Activated T-cell treated with anti-CD3 and anti-CD28 coated beads for 1 hour (primary cell): ENCODE data around the gene FANCI.

ENCODE experiments used
- DNase-seq: peaks from one replicate; pipeline ENCODE4 v3.0.0-alpha.2; 2020; ENCODE audit warnings: low read depth

FANCI gene

DNA sequence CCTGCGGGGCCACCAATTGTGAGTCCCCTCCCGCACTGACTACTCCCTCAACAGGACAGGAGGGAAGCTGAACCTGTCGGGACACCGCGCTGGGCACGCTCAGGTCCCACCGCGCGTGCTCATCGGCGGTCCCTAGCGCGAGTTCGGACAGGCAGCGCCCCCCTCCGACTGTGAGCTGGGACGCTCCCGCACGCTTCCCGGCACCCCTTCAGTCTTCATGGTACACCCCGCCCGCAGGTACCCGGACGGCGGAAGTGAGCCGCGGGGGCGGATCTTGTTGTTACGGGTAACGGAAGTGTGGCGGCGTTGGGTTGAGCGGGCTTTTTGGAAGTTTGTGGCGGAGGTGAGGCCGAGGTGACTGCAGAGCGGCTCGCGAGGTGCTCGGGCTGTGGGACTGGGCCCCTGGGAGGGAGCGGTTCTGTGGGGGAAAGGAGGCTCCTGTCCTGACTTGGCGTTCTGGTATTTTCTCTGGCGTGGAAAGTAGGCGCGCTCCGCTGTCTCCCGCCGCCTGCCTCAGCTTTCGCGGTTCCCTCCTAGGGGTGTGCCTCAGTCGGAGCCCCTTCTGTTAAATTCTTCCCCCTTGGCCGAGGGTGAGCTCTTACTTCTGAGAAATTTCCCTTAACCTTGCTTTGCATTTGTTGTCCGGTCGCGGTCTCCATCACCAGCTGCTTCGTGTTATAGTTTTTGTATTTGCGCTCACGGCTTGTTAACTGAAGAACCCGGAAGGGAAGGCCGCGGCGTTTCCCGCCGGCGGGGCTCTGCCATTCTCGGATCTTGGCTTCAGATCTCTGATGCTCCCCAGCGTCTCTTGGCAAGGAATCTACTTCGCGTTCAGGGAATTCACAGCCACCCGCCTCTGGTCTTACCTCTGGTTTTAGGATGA, at the start of gene FANCI:
FANCI (plus strand) TSS at position 289 of the 883 bp plus-strand sequence. CDS start 3,669 bp downstream, outside the sequence.
- DNase-seq, result peak; percentile 95

- DNase-seq, result no peak
These were observed 49.2 kb upstream of the FANCI start for GRCh38 chr15:89194608-89195007.

GRCh38 chr15:89195836-89196235, 47.9 kb upstream of the FANCI start:
- DNase-seq, result no peak

DNA sequence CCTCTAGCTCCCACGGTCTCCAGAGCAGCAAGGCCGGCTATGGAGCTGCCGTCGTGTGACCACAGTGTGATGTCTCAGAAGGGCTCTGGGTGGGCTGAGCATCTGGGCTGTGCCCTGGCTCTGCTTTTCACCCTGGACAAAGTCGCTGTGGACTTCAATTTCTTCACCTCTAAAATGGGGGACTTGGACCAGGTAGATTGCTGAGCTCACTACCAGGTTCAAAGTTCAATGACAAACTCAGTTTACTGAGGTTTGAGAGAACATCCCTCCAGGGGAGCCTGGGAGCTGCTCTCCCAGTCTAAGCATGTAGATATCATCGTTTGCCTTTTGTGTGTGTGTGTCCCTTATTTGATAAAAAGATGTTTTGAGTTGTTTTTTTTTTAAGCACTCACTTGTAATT, 47.5 kb upstream of the FANCI start:
- DNase-seq, result no peak

GRCh38 chr15:89196994-89197393, 46.8 kb upstream of the FANCI start:
- DNase-seq, result no peak

DNA sequence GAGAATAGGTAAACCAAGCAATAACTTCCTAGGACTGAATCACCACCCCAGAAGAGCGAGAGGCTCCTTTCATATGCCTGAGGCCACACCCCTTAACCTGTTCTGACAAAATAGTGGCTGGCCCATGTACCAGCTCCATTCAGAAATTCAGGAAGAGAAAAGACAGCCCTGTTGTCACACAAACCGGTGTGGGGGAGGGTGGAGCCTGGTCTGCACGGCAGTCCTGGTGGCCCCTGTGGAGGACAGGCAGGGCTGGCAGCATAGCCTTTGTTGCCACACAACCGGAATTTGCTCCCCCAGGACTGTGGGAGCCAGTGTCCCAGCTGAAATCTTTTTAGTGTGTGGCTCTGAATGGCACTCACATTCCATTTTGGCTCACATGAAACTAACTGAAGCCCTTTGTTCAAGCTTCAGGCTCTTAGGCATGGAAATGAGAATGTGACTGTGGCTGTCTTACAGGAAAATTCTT, 46.2 kb upstream of the FANCI start:
- DNase-seq, result no peak

GRCh38 chr15:89198196-89198595, 45.6 kb upstream of the FANCI start:
- DNase-seq, result no peak

DNA sequence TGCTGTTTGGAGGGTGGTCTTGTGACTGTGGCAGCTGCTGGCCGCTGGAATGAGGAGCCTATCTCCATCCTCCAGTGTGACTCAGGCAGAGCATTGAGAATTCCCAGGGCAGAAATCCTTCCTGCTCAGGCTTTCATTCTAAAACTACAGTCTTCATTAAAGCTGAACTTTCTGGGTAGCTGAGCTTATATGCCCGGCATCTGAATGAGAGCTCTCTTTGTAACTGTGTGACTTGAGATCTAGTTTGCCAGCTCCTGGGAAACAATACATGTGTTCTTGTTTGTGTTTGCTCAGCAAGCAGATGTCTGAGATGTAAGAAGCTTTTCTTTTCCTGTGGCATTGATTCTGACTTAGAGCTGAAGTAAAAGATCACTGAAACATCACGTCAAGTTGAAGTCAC, 44.8 kb upstream of the FANCI start:
- DNase-seq, result no peak

- no peak for DNase-seq
These were observed 44.0 kb upstream of the FANCI start for GRCh38 chr15:89199746-89200145.

- no peak for DNase-seq
These were observed 43.6 kb upstream of the FANCI start for GRCh38 chr15:89200182-89200581.

GRCh38 chr15:89201465-89202005, 42.2 kb upstream of the FANCI start:
- DNase-seq, result no peak

DNA sequence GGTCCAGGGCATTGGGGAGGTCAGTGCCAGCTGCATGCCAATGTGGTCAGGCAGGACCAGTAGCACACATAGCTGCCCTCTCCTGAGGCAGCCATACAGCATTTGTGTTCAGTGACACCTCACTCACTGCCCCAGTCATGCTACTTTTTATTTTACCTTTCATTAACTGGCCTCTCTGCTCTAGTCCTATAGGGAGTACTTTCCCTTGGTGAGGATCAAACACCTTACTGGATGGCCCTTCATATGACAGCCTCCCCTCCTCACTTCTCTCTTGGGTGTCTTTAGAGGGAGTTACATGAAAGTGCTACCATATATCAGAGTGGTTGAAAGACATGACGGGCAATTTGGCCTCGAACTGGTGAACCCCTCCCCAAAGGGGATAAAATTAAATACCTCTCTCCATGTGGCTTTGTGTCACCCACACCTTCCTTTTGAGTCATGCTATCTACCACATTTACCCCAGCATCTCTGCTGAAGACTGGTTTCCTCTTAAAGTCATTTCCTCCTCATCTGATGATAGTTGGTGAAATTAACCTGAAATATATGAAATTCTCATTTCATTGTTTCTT, 40.0 kb upstream of the FANCI start:
- DNase-seq, result no peak

- no peak for DNase-seq
These were observed 37.7 kb upstream of the FANCI start for GRCh38 chr15:89205991-89206585.

- DNase-seq, result peak; percentile 63
These were observed 36.9 kb upstream of the FANCI start for GRCh38 chr15:89206908-89207331.

DNA sequence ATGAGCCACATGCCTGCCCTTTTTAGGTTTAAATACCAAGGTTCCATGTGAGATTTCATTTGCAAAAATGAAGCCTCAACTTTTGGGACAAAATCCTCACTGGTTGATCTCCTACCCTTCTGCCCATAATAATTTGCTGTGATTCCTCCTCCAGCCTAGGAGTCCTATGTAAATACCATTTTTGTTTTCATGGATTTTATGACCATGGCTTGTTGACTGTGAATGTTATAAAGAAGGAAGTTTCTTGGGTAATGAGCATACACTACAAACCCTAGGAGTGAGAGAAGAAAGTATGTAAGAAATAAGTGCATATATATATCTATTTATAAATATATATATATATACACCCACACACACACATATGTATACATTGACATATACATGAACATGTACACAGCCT, 35.5 kb upstream of the FANCI start:
- no peak for DNase-seq

- no peak for DNase-seq
These were observed 34.7 kb upstream of the FANCI start for GRCh38 chr15:89209057-89209456.

- DNase-seq, result no peak
These were observed 32.1 kb upstream of the FANCI start for GRCh38 chr15:89211678-89212170.

GRCh38 chr15:89215627-89216026, 28.2 kb upstream of the FANCI start:
- no peak for DNase-seq

- DNase-seq, result no peak
These were observed 26.7 kb upstream of the FANCI start for GRCh38 chr15:89217031-89217430.

- DNase-seq, result no peak
These were observed 25.9 kb upstream of the FANCI start for GRCh38 chr15:89217686-89218376.

GRCh38 chr15:89218531-89218930, 25.2 kb upstream of the FANCI start:
- no peak for DNase-seq

DNA sequence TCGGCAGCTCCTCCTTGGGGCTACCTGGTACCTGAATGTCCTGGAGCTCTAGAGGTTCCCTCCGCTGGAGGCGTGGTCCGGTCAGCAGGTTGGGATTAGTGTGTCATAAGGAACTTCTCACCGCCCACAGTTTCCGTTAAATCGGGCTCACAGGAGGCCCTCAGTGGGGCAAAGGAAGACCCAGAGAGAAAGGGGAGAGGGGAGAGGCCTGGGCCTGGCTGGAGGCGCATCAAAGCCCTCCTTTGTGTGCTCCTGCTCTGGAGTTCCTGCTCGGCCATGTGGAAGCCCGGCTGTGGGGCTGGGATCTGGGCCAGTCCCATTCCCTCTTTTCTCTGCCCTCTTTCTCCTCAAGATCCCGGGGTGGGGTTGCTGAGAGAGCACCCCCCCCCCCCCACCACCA, 22.2 kb upstream of the FANCI start, which contains the start of gene RLBP1:
RLBP1 (minus strand) TSS at position 37 of the 400 bp plus-strand sequence. CDS start 2,604 bp downstream, outside the sequence.
- DNase-seq, result no peak
